HG03139 (cell line): Measurements from ENCODE around the gene TOMT.
"Not testable (repeated sequence)": the region's sequence is repeated elsewhere in the genome, so short reads cannot be mapped to it uniquely, and the experiment has no call there.

Experiments used
- ATAC-seq: cut with Tn5 transposase; IDR thresholded peaks from one replicate; pipeline ENCODE4 v1.9.1; 2021; ENCODE audit not compliant: unreplicated experiment

Gene TOMT

DNA sequence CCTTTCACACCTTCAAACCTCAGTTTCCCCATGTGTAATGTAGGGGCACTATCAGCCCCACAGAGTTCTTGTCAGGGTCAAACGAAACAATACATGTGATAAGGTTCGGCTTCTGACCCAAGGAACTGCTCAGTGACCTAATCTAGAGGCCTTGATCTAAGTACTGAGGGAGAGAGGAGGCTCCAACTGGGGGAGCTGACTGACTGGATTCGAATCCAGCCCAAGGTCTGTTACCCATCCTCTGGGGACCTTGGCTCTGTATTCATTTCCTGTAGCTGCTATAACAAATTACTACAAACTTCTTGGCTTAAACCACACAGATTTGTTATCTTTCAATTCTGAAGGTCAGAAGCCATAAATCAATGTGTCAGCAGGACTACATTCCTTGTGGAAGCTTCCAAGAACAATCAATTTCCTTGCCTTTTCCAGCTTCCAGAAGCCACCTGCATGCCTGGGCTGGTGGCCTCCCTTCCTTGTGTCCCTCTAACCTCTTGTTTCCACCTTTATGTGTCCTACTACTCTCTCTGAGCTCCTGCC lies 17.5 kb downstream of the TOMT start:
- ATAC-seq: no peak

- no peak for ATAC-seq
Measured at GRCh38 chr11:72124046-72124445, 18.3 kb downstream of the TOMT start.

GRCh38 chr11:72125956-72126355 lies 20.2 kb downstream of the TOMT start:
- ATAC-seq: no peak

- no peak for ATAC-seq
Measured at GRCh38 chr11:72127923-72128322, 22.2 kb downstream of the TOMT start.

- no peak for ATAC-seq
Measured at GRCh38 chr11:72129381-72129780, 23.7 kb downstream of the TOMT start.

DNA sequence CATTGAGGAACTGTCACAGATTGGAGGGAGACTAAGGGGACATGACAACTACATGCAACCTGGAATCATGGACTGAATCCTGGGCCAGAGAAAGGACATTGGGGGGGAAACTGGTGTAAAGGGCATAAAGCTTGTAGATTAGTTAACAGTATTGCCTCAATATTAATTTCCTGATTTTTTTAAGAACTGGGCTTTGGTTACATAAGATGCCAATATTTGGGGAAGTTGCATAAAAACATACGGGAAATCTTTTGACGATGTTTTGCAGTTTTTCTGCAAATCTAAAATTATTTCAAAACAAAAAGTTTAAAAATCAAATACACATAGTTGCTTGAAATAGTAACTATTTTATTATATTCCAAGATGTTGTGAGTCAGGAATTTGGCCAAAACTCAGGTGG lies 26.9 kb downstream of the TOMT start:
- no peak for ATAC-seq

- not testable (repeated sequence) for ATAC-seq
Measured at GRCh38 chr11:72135473-72135872, 29.7 kb downstream of the TOMT start, which contains the start of gene FOLR3. FOLR3 (plus strand) TSS chr11:72135725; CDS start chr11:72135953, 228 bp downstream.

- no peak for ATAC-seq
Measured at GRCh38 chr11:72135891-72136683, 30.4 kb downstream of the TOMT start.

DNA sequence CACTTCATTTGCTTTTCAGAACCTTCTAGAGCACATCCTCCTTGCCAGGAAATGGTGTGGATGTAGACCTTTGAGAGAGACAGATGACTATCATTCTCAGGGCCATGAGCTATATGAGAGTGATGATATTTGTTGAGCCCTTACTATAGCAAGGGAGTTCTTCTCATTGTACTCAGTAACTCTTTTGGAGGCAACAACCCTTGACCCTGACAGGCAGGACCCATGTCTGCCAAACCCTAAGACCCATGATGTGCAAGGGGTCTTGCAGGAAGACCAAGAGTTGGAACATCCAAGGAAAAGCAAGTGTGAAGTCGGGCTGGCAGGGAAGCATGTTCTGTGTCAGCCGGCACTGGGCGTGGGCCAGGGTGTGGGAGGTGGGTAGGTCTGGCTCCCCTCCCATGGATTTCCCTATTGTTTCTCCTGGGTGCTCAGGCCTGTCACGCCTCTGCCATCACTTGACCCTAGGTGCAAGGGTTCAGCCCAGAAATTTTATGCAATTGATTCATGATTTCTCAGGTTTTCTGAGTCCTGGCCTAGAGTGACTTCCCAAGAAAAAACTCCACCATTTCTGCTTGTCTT lies 31.0 kb downstream of the TOMT start:
- no peak for ATAC-seq

- ATAC-seq: no peak
Measured at GRCh38 chr11:72138821-72139390, 33.2 kb downstream of the TOMT start.

GRCh38 chr11:72139500-72139899 lies 33.8 kb downstream of the TOMT start:
- no peak for ATAC-seq

GRCh38 chr11:72140661-72141060 lies 34.9 kb downstream of the TOMT start:
- no peak for ATAC-seq

DNA sequence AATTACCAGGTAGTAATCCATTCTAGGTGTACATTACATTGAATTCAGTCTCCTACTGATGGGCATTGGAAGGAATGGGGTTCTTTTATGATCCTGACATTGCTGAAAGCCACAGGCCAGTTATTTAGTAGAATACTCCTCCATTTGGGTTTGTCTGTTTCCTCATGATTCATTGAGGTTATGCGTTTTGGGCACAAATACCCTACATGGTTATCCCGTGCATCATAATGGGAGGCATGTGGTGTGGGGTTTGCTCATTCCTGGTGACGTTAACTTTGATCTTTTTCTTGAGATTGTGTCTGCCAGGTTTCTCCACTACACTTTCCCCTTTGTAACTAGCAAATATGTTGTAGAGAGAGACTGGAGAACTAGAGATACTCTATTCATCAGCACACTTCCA lies 35.3 kb downstream of the TOMT start:
- ATAC-seq: no peak

GRCh38 chr11:72142086-72142485 lies 36.4 kb downstream of the TOMT start:
- not testable (repeated sequence) for ATAC-seq

- ATAC-seq: not testable (repeated sequence)
Measured at GRCh38 chr11:72142543-72142942, 36.8 kb downstream of the TOMT start.

- ATAC-seq: no peak
Measured at GRCh38 chr11:72144807-72145565, 39.3 kb downstream of the TOMT start.

- ATAC-seq: no peak
Measured at GRCh38 chr11:72146625-72147024, 40.9 kb downstream of the TOMT start.

DNA sequence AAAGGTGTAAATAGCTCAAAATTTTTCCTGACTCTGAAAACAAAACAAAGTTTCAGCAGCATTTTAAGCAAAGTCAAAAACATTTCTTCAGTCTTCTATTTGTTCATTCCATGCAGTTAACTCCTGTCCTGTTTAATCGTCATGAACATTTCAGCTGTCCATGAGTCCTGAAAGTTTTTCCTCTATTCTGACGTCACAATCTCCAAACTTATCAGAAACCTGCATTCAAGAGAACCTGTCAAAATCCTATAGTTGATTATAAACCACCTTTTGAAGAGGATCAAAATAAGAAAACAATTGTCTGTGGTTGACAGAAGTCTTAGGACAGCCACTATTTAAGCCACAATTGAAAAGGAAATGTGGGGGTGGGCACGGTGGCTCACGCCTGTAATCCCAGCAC lies 45.2 kb downstream of the TOMT start:
- no peak for ATAC-seq

DNA sequence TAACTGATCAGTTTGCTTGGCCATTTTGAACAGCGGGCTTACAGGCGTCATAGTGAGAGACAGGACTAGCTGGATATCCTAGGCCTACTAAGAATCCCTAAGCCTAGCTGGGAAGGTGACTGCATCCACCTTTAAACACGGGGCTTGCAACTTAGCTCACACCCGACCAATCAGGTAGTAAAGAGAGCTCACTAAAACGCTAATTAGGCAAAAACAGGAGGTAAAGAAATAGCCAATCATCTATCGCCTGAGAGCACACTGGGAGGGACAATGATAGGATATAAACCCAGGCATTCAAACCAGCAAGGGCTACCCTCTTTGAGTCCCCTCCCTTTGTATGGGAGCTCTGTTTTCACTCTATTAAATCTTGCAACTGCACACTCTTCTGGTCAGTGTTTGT lies 48.1 kb downstream of the TOMT start:
- not testable (repeated sequence) for ATAC-seq

DNA sequence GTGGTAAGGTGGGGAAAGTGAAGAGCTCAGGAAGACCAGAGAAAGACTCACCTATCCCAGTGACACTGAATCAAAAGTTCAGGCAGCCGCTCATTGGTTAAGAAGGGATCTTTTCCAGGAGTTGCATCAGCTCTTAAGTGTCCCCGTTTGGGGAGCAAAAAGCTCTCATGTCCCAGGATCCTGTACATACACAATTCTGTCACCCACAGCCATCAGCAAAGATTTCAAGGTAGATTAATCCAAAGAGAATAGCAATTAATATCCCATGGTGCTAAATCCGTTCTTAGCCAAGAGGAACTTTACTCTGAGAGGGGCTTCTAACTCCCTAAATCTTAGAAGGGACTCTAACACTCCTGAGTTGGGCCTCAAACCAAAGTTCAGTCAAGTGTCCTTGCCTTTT lies 49.1 kb downstream of the TOMT start:
- ATAC-seq: no peak

DNA sequence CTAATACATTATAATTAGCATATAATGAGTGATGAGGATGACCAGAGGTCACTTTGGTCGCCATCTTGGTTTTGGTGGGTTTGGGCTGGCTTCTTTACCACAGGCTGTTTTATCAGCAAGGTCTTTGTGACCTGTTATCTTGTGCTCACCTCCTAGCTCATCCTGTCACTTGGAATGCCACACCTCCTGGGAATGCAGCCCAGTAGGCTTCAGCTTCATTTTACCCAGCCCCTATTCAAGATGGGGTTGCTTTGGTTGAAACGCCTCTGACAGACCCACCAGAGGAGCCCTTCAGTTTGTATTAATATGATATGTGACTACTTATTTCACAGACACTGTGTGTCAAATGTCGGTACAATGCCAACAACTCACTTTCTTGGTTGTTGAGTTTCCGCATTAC lies 50.0 kb downstream of the TOMT start:
- no peak for ATAC-seq
